ENCODE results near the gene CNFN.

The CNFN gene

DNA sequence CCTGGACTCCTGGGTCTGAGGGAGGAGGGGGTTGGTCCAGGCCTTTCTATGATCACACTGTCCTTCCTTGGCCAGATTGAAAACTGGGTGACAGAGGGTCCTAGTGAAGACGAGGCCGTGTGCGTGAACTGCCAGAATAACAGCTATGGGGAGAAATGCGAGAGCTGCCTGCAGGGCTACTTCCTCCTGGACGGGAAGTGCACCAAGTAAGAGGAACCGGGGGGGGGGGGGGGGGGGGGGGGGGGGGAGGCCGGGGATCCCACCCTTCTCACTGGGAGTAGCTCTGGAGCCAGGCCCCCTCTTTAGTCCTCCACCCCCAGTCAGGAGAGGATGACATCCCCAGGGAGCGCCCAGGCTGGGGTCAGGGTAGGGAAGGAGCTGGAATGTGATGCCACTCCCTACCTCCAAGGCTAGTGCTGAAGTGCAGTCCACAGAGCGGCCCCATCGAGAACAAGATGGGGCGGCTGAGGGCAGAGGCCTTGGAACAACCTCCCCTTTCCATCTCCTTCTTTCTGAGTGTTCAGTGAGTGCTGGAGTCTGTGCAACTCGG lies 19.4 kb downstream of the CNFN start:
- no peak for DNase-seq

DNA sequence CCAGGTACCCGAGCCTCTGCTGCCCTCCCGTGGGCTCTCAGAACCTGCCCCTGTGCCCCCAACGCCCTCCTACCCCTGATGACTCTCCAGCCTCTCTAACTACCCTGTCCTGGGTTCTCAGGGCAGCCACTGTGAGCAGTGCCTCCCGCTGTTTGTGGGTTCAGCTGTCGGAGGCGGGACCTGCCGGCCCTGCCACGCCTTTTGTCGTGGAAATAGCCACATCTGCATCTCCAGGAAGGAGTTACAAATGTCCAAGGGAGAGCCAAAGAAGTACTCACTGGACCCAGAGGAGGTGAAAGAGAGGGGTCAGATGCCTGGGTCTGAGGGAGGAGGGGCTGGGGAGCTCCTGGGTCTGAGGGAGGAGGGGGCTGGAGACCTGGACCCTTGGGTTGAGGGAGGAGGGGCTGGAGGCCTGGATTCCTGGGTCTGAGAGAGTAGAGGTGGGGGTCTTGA lies 20.0 kb downstream of the CNFN start:
- no peak for DNase-seq

DNA sequence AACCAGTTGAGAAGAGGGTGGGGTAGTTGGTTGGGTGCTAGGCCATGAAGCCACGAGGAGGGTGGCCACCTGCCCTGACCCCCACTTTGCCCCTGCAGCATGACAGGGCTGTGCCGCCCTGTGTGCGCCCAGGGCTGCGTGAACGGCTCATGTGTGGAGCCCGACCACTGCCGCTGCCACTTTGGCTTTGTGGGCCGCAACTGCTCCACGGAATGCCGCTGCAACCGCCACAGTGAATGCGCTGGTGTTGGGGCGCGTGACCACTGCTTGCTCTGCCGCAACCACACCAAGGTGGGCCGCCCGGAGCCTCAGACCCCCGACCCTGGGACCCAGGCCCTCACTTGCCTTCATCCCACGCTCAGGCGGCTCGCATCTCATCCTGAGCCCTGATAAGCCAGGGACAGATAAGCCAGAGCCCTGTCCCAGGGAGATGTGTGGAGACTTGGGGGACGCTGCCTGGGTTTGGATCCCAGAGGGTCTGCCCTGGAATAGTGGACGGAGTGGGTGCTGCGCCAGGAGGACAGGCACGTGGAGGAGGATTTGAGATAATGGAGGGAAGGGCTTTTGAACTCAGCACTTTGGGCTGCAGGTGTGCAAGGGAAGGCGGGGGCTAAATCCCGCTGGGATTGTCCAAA lies 20.5 kb downstream of the CNFN start:
- no peak for DNase-seq

DNA sequence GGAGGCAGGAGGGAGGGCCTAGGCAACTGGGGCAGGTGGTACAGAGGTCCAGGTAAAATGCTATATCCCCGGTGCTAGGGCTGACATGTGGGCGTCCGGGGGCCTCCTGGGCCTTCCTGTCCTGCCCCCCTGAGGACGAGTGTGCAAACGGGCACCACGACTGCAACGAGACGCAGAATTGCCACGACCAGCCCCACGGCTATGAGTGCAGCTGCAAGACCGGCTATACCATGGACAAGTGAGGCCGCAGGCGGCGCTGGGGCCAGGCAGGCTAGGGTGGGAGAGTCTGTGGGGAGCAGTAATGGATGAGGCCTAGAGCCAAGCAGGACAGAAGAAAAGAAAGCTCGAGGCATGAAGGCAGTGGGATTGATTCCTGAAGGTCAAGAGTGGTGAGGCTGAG lies 21.3 kb downstream of the CNFN start:
- no peak for DNase-seq

DNA sequence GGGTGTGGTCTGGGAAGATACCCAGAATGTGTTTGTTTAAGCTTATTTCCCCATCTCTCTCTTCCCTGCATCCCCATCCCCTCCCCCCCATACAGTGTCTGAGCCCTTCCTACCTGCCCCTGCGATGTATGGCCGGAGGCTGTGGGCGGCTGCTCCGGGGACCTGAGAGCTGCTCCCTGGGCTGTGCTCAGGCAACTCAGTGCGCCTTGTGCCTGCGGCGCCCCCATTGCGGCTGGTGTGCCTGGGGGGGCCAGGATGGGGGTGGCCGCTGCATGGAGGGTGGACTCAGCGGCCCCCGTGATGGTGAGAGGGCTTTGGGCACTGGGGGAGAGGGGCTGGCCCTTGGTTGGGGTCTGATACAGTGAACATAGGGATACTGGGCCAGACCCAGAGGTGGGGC lies 21.7 kb downstream of the CNFN start:
- DNase-seq = no peak

DNA sequence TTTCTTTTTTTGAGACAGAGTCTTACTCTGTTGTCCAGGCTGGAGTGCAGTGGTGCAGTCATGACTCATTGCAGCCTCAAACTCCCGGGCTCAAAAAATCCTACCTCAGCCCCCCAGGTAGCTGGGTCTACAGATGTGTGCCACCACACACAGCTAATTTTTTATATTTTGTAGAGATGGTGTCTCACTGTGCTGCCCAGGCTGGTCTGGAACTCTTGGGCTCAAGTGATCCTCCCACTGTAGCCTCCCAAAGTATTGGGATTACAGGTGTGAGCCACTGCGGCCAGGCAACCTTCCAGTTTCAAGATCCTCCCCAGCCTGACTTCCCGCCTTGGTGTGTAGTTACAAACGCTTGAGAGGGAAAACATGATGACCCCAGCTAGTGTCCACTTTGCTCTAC lies 22.2 kb downstream of the CNFN start:
- DNase-seq = no peak

DNA sequence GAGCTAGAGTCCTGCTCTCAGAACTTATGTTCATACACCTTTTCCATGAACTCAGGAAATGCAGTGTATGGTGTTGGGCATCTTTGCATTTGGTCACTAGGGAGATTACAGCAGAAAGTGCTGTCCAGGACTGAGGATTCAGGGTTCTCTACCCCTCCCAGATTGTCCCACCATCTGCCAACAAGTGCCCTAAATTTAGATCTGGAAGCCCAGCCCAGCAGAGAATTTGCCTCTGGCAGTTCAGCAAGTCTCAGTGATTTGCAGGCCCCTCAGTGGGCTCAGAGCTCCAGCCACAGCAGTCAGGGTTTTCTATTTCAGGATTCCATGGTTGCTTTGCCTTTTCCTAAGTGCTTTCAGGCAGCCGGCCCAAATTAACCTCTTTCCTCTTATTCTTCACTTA lies 23.4 kb downstream of the CNFN start:
- DNase-seq = no peak

DNA sequence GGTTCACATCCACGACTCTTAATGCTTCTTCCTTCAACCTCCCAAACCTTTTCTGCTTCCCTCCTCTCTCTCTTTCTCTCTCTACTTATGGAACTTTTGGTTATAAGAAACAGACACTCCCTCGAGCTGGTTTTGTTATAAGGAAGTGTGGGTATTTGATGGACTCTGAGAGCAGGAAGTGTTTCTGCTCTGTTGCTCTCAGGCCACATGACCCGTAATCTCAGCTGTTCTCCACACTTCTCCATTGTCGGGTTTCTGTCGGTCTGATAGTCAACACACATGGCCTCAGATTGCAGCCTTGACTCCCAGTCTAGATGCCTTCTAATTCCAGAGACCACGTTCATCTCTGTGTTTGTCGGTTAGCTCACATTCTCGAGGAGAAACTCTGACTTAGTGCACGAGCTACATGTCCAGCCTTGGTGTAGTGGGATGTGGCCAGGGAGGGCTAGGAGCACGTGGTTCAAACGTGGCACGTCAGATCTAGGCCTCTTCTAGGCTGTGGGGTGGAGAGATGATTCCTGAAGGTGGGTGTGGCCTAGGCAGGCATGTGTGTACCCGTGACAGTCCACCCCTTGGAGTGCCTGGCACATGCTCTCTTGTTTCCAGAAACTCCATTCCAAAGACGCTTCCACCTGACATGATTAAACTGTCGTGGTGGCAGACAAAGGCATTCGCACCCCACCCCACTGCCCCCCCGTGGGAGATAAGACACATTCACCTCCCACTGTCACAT lies 26.3 kb downstream of the CNFN start:
- DNase-seq = no peak

DNA sequence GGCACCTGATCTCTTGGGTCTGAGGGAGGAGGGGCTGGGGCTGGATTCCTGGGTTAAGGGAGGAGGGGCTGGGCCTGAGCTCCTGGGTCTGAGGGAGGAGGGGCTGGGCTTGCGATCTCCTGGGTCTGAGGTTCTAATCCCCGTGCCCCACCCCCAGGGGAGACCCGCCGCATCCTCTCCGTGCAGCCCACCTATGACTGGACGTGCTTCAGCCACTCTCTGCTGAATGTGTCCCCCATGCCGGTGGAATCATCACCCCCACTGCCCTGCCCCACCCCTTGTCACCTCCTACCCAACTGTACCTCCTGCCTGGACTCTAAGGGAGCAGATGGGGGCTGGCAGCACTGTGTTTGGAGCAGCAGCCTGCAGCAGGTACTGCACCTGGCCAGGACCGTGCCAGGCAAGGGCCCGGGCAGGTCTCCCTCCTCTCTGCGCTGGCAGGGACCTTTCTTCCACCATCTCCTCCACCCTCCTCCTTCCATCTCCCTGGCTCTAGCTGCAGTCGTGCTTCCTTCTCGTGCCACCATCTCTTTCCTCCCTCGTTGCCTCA lies 27.1 kb downstream of the CNFN start:
- no peak for DNase-seq

DNA sequence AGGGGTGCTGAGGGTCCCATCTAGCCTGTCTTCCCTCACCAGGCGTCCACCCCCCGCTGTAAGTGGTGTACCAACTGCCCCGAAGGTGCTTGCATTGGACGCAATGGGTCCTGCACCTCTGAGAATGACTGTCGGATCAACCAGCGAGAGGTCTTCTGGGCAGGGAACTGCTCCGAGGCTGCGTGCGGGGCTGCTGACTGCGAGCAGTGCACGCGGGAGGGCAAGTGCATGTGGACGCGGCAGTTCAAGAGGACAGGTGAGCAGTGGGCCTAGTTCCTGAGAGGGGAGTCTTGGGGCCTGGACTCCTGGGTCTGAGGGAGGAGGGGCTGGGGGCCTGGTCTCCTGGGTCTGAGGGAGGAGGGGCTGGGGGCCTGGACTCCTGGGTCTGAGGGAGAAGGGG lies 27.8 kb downstream of the CNFN start:
- DNase-seq = no peak

DNA sequence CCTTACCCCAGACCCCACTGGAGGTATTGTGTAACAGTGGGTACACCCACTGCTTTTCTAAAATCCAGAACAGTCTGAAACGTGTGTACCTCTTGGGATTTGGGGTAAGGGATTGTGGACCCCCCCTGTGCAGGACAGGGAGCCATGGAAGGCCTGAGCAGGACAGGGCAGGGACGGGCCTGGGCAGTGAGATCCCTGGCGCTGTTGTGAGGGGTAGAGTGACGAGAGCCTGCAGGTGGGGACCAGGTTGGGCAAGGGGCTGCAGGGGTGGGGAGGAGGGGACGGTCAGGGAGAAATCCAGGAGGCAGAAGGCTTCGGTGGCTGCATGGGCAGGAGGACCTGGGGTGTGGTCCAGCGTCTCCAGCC lies 28.6 kb downstream of the CNFN start:
- no peak for DNase-seq

DNA sequence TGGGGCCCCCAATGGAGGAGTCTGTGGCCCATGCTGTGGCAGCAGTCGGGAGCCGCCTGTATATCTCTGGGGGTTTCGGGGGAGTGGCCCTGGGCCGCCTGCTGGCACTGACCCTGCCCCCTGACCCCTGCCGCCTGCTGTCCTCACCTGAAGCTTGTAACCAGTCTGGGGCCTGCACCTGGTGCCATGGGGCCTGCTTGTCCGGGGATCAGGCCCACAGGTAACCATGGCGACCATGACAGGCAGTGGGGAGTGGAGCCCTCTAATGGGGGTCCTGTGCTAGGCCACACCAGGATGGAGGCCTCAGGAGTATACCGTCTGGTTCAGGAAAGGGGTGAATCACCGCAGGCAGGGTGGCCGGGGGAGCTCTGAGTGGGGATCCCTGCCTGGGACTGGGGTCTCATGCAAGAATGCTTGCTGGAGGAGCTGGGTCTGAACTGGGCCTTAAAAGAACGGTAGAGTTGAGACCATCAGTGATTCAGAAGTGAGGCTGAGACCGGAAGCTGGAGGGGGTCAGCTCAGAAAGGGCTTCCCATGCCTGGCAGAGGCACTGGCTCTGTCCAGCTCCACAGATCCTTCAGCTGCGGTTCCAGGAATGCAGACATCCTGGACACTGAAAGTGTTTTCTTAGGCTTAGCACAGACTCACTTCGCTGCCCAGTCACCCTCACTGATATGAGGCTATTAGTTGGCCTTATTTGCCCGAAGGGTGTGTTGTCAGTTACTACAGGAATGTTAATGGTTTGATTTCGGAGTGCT lies 29.1 kb downstream of the CNFN start:
- no peak for DNase-seq

DNA sequence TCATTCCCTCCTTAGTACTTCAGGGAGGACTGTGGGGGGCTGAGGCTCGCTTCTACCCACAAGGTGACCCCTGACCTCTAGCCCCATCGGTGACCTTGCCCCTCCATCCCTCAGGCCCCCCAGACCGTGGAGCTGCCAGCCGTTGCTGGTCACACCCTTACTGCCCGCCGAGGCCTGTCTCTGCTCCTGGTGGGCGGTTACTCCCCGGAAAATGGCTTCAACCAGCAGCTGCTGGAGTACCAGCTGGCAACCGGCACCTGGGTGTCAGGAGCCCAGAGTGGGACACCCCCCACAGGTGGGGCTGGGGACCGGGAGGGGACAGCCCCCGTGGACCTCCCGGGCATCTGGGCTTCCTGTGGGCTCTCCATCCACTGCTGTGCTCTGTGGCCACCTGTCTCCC lies 32.8 kb downstream of the CNFN start:
- DNase-seq = no peak

DNA sequence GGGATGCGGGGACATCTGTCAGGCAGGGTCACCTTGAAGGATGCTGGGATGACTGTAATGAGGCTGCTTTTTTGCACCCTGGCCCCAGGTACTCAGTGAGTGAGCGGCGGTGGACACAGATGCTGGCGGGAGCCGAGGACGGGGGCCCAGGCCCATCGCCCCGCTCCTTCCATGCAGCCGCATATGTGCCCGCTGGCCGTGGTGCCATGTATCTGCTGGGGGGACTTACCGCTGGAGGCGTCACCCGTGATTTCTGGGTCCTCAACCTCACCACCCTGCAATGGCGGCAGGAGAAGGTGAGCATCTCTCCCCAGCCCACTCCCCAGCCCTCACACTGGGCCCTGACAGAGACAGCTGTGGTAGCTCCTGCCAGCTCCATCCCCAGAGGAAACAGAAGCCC lies 33.4 kb downstream of the CNFN start:
- DNase-seq = no peak

DNA sequence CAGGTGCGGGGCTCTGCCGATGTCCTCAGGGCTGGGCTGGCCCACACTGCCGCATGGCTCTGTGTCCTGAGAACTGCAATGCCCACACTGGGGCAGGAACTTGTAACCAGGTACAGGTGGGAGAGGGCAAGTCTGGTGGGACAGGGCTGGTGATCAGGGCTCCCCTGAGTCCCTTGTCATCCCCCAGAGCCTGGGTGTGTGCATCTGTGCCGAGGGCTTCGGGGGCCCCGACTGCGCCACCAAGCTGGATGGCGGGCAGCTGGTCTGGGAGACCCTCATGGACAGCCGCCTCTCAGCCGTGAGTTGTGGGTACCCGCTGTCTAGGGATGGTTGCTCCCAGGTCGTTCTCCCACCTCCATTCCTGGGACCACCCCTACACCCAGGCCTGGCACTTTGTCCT lies 34.2 kb downstream of the CNFN start:
- DNase-seq = no peak

DNA sequence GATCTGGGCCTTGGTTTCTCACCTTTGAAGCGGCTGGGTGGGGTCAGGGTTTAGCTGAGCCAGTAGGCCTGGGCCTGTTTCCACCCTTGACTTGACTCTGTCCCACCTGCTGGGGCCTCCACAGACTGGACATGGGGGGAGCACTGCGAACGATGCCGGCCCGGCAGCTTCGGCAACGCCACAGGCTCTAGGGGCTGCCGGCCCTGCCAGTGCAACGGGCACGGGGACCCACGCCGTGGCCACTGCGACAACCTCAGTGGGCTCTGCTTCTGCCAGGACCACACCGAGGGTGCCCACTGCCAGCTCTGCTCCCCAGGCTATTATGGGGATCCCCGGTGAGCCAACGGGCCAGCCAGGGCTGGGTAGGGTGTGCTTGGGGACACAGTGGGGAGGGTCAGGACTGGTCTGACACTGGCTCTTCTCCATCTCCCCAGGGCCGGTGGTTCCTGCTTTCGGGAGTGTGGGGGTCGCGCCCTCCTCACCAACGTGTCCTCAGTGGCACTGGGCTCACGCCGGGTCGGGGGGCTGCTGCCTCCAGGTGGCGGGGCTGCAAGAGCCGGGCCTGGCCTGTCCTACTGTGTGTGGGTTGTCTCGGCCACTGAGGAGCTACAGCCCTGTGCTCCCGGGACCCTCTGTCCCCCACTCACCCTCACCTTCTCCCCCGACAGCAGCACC lies 36.6 kb downstream of the CNFN start:
- no peak for DNase-seq

DNA sequence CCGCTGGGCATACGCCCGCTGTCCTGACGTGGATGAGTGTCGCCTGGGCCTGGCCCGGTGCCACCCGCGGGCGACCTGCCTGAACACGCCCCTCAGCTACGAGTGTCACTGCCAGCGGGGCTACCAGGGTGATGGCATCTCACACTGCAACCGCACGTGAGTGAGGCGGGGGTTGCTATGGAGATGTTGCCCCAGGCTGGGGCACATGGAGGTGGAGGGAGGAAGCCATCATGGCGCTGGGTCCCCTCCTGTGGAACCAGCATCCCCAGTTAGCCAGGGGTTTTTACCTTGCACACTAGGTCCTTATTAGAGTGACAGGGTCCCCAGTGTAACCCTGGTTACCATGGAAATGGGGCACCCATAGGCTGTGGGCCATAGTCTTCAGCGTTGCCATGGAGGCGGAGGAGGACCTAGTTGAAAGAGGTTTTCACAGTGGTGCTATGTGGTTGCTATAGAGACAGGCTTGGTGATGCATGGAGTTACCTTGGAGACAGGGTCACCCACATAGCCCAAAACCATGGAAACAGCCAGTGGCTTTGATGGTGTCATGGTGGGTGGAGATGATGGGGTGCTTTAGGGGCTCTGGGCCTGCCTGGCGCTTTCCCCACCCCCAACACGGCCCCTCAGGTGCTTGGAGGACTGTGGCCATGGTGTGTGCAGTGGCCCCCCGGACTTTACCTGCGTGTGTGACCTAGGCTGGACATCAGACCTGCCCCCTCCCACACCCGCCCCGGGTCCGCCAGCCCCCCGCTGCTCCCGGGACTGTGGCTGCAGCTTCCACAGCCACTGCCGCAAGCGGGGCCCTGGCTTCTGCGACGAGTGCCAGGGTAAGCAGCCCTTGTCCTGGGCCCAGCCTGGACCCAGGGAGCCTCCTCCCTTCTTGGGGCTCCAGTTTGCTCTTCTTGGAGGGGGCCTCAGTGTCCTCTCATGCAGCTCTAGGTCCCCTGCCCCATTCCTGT lies 37.5 kb downstream of the CNFN start:
- DNase-seq = no peak

DNA sequence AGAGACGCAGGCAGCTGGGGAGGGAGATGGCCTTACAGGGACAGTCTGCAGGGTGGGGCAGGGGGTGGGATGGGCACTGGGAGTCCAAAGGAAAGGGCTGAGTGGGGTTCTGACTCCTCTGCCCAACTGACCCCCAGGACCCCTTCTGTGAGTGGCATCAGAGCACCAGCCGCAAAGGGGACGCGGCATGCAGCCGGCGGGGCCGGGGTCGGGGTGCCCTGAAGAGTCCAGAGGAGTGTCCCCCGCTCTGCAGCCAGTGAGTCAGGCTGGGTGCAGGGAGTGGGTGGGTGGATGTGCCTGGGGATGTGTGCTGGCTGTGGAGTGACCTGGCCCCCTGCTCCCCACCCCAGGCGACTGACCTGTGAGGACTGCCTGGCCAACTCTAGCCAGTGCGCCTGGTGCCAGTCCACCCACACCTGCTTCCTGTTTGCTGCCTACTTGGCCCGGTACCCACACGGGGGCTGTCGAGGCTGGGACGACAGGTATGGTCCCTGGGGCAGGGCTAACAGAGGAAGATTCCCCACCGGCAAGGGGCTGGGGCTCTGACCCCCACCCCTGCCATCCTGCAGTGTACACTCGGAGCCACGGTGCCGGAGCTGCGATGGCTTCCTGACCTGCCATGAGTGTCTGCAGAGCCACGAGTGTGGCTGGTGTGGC lies 38.9 kb downstream of the CNFN start:
- no peak for DNase-seq

DNA sequence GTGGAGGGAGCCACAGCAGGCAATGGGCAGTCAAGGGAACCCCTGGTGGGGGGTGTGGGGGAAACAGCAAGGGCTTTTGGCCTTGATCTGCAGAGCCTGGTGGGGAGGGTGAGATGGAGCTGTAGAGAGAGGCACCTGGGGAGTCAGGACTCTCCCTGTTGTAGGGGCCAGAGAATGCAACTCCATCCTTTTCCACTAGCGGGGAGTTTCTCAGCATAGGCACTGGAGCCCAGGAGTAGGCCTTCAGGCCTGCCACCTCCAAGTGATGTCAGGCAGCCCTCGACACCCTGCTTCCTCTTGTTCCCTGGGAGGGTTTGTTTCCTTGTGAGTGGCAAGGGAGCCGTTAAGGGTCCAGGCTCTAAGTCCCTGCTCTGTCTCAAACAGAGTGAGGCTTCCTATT lies 39.7 kb downstream of the CNFN start:
- DNase-seq = no peak

DNA sequence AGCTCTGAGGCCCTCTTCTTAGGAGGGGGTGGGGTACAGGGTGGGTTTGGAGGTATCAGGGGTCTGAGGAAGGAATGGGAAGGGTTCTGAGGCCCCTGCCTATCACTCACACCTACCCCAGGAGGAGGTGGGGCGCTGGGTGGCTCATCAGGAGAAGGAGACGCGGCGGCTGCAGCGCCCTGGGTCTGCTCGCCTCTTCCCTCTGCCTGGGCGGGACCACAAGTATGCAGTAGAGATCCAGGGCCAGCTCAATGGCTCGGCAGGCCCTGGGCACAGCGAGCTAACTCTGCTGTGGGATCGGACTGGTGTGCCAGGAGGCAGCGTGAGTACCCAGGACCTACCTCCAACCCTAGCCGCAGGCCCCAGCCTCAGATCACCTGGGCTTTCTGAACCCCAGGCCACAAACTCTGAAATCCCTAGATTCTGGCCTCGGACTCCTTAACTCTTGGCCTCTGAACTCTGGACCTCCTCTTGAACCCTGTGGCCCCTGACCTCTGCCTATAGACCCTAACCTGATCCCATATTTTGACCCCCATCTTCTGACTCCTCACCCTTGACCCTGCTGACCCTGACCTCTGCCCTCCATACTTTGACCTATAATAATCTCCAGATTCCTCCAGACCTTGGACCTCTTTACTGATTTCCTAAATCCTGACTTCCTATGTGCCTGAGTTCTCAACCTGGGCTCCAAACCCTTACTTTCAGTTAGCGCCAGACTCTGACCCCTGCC lies 40.6 kb downstream of the CNFN start:
- no peak for DNase-seq

DNA sequence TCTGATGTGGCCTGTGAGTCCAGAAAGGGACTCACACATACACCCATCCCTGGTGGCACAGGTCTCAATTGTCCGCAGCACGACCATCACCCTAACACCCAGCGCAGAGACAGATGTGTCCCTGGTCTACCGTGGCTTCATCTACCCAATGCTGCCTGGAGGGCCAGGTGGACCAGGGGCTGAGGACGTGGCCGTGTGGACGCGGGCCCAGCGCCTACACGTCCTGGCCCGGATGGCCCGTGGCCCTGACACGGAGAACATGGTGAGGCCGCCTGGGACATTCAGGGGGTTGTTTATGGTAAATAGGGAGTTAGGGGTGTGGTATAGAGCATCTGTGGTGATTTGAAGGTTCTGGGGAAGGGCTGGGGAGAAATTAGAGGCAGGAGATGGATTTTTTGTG lies 41.9 kb downstream of the CNFN start:
- DNase-seq = no peak

All from fibroblast of upper back skin (primary cell).